Cerebellar nuclear complex (tissue), 1 donor: Measurements from ENCODE around the gene PGM5.
"Not testable (repeated sequence)": the region's sequence is repeated elsewhere in the genome, so short reads cannot be mapped to it uniquely, and the experiment has no call there.

ENCODE experiments used
- DNase-seq, 2 experiments: peaks; one replicate each; lab custom pipeline; 2025; lab: John Stamatoyannopoulos, UW

The PGM5 gene

DNA sequence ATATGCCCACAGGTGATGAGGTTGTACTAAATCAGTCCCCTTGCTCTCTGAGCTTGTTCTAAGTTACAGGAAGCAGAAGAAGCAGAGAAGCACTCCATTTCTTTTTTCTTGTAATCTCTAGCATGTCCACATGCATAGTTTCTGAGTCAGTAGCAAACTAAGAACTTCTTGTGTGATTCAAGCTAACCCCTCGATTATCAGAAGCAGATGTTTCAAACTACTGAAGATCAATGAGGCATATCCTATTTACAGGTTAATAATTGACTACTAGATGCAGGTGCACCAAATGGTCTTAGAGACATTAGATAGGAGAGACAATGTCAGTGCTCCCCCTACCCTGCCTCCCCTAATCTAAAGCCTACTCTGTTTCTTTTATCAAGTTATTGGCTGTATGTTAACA, 21.3 kb downstream of the PGM5 start:
- DNase-seq, result not testable (repeated sequence)

DNA sequence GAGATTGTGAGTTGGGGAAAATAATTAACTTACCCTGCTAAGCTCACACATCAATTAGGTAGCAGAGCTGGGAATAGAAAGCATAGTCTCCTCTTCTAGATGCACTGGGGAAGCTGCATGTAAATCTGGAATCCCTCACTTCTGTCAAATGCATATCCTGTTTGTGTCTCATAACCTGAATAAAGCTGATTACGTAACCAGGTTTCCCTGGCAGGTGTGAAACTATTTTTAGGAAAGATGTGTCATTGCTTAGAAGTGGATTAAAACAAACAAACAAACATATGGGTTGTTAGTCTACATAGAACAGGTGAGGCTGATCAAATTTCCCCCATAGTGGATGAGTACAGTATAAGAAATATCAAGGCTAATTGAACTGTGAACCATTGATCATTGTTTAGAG, 27.5 kb downstream of the PGM5 start:
- not testable (repeated sequence) for DNase-seq

DNA sequence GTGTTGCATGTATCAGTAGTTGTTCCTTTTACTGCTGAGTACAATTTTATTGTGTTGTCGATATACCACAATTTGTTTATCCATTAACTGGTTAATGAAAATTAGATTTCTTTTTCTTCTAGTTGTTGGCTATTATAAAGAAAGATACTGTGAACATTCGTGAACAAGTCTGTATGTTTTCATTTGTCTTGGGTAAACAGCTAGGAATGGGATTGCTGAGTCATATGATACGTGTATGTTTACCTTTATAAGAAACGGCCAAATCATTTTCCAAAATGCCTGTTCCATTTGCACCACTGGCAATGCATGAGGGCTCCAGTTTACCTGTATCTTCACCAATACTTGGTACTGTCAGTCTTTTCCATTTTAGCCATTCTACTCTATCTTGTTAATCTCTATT, 33.1 kb downstream of the PGM5 start:
- DNase-seq, result not testable (repeated sequence)

DNA sequence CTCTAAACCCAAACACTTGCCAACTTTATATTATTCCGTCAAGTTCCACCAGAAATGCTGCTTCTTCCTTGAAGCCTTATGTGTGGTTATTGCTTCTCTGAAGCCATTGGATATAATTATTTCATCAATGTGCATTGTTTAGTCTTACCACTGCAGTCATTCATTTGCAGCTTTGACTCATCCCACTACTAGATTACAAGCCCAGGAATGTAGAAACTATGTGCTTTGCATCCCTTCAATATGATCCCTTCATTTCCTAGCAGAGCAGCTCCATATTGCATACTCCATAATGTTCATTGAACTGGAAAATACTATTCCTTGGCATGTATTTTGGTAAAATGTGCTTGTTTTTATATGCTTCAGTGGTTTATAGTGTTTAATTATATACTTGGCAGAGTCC, 34.3 kb downstream of the PGM5 start:
- DNase-seq, result not testable (repeated sequence)

DNA sequence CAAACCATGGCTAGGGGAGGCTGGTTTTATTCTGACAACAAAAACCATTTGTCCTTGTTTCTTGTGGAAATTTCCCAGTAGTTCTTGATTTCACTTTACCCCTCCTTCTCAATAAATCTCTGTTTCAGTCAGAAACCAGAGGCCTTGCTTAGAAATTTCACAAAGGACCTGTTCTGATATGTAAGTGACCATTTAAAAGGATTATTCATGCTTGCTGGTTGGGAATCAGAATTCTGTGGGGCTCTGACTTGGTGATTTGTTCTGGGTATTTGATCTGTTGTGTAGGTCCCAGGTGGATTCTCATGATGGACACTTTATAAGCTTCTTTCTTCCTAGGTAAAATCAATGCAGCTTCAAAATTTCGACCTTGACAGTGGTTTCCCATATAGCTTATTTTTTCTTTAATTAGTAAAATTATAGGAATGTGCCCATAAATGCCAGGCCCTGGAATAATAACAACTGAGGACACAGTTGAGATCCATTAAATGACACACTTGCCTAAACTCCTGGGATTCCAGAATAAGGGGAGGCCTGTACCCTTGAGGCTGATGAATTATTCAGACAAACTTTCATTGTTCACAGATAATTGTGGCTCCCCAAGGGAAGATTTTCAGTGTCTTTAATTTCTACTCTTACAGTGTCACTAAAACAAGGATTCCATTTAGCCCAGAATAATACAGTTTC, 40.1 kb downstream of the PGM5 start:
- DNase-seq, result not testable (repeated sequence)

DNA sequence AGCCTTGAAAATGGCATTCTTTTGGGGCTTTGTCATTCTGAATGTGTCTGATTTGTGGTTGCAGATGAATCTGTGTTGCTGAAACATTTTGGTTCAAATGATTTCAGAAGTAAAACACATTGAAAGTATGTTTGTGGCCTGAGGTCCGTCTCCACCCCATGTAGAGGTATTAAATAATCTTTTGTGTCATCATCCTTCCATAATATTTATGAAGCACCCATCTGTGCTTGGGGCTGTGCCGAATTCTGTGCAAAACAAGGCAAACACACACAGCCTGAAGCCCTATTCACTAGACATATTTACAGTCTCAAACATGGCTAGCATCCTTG, 40.6 kb downstream of the PGM5 start:
- not testable (repeated sequence) for DNase-seq

DNA sequence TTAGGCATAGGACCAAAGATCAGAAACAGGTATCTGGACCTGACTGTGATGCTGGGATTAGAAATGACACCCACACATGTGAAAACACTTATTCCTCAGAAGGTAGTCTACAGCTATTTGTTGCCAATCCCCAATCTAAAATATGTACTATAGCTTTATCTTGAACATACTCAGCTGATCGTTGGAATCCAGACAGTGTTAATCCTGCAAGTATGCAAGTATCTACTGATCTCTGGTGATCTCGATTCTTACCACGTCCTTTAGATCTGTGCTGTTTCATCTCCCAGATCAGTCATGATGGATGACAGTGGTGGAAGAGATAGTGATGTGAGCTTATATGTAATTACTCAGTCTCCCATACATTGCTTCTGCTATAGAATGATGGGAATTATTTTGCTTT, 41.4 kb downstream of the PGM5 start:
- DNase-seq, result not testable (repeated sequence)

DNA sequence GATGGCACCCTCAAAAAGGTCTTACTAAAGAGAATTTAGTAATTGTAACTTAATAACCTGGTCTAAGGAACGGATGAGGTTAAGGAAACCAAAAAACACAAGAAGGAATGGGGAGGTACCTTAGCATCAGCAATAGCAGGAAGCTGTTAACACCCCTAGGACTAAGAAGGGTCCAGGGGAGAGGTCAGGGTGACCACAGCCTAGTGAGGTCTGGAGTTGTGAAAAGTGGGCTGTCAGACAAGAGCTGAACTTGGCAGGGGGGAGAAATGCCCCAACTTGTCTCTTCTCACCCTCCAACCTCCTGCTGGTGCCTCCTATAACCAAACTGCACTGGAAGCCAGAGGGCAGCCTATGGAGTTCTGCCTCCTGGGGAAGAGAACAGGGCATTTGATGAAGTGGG, 41.9 kb downstream of the PGM5 start:
- DNase-seq, result not testable (repeated sequence)

DNA sequence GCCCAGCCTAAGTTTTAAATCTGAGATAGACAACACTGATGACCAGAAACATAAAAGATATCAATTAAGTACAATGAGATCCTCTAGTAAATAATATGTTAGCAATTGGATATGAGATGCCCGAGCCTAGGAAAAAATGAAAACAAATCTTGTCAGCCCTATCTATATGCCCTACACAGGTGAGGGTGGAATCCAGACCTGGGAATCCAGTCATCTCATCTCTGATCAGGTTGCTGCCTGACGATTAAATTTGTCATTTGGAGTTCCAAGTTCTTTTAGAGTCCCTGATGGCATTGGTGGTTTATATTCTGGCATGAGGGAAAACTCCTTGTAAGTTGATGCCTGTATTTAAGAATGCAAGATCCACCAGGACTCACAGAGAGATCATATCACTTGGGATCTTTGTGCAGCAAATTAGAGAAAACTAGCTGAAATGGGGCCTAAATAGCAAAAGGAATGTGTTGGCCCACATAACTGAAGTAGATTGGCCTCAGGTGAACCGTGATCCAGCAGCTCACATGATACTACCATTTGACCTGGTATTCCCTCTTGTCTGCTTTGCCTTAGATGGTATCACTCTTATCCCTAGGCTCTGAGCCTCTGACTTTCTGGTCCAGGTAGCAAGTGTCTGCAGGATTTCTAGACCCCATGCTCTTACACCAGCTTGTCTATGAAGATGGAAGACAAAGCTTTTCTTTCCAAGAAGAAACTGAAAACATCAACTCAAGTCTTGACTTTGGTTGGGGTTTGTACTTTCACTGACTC, 48.2 kb downstream of the PGM5 start:
- DNase-seq, result not testable (repeated sequence)

DNA sequence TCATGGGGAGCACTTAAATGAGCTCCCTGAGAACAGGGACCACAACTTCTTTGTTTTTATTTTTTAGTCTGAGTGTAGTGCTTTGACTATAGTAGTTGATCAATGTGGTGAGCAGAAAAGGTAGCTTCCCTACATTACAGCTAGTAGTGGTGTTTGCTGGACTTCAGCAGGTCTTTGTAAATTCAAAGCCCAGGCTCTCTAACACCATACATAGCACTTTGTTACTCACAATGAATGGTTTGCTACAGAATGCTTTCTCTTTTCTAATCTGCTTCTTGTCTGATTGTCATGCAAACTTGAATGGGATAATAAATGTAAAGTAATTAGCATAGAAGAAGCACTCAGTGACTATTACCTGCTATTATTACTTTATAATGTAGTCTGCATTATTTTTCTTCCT, 55.5 kb downstream of the PGM5 start:
- not testable (repeated sequence) for DNase-seq

DNA sequence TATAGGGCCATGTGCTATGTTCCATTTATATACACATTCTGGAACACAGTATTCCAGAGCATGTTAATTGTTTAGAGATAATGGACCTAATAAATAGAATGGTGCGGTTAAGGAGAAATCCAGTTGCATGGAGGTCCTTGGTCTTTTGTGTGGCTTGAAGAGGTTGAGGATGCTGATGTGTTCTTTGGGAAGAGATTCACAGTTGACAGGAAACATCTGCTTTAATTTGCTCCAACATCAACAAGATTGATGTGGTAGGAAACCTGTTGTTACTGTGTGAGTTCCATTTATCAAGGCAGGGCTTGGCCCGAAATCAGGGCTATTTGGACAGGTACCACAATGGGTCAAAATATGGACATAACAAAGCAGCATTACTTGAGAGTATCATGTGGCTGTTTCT, 56.3 kb downstream of the PGM5 start:
- DNase-seq, result not testable (repeated sequence)

DNA sequence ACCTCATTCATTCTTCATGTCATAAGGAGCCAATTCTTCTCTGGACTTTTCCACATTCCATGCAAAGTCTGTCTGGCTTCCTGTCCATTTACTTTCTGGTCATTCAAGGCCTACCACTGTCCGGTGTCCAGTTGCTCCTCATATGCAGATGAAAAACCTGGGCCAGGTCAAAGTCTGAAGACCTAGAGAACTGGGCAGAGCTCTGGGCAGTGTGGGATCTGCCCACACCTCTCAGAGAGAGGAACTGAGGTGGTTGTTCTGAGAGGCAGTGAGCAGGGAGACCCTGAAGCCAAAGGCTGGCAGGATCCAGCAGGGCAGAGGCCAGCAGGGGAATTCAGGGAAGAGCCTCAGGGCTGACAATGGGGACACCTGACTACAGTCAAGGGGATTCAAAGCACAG, 58.7 kb downstream of the PGM5 start:
- not testable (repeated sequence) for DNase-seq

DNA sequence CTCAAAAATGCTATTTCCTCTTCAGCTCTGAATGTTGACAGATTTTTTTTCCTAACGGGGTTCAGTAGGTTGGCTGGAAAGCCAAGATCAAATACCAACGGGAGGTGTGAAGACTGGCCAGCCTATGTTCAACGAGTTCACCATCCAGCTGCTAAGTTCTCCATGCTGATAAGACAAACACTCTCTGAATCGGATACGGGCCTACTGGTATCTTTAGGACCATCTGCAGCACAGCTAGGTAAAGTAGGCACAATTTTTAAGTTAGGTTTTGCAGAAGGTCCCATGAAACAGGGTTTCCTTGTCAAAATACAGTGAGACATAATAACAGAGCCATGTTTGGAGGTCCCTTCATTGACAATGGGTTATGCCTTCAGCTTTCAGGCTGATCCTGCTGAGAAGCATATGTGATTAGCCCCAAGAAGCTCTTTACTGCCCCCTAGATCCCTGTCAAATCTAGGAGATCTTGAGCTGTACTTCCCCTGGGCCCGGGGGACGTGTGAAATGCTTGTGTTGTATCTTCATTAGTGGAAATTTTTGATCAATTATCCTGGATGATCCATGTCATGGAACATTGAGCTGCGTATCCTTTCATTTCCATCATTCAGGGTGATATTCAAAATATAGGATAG, 60.6 kb downstream of the PGM5 start:
- no peak for DNase-seq

DNA sequence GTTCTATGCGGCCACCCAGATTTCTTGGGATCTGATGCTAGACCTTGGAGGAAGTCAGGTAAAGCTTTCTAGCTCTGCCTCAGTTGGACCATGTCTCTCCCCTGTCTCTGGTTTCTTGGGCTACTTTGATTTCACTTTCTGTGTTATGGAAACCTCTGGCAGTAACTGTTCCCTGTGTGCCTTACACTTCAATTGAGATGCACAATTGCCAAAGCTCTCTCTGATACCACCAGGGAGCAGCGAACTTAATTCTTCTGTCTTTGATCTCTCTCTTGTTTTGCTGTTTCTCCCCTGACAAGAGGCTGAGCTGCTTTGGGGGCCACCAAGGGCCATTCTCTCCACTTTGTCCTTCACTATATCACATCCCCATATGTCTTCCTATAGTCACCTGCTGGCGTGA, 61.4 kb downstream of the PGM5 start:
- DNase-seq, result no peak

DNA sequence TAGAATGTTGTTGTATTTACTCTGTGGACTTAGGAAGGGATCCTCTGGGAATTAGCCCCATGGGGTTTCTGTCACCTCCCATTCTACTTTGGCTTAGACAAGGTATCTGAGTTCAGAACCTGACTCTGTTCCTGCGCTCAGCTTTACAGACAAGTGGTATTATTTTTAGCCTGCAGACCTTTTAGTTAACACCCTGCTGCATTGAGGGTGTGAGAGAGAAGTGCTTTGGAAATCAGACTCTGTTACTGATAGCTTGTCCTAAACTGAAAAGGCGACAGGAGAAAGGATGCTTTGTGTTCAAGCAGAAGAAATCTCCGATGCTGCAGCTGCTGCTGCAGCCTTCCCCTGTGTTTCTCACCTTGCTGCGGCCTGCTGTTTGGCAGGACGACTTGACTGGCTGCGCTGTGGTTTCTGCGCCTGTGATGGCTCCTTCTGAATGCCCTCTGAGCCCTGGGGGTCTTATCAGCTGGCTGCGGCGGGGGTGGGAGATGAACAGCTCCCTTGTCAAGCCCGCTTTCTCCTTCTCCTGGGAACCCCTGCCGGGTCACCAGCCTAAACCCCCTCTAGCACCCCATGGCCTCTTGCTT, 61.9 kb downstream of the PGM5 start:
- no peak for DNase-seq

DNA sequence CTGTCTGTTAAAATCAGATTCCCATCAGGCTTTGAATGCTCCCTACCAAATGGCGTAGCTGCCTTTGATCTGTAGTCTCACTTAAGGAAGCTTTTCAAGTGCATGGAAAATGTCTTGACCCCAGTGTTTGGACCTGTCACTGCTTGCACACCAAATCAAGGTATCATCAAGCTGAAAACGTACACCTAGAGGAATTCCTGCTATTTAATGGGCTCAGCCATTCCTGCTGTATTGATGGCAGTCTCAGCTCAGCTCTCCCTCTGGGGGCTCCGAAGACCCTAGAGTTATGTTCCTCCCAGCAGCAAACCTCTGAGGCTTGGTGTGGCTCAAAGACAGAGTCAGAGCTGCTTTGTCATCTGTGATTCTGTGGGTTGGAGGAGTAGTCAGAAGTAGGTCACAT, 63.5 kb downstream of the PGM5 start:
- no peak for DNase-seq

DNA sequence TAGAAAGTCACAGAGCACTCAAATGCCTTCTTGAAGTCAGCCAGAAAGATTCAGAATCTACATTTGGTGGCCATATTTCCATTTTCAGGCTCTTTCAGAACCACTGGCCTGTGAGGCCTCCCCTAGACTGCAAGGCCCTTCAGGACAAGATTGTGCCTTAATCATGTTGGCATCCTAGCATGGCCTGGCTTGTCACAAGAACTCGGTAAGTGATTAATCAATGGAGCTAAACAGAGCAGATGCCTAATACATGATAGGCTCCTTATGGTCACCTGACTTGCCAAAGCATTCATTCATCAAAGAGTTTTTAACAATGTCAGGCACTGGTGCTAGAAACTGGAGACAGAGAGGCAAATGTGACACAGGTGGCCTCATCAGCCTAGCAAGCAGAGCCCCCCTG, 70.3 kb downstream of the PGM5 start:
- no peak for DNase-seq

DNA sequence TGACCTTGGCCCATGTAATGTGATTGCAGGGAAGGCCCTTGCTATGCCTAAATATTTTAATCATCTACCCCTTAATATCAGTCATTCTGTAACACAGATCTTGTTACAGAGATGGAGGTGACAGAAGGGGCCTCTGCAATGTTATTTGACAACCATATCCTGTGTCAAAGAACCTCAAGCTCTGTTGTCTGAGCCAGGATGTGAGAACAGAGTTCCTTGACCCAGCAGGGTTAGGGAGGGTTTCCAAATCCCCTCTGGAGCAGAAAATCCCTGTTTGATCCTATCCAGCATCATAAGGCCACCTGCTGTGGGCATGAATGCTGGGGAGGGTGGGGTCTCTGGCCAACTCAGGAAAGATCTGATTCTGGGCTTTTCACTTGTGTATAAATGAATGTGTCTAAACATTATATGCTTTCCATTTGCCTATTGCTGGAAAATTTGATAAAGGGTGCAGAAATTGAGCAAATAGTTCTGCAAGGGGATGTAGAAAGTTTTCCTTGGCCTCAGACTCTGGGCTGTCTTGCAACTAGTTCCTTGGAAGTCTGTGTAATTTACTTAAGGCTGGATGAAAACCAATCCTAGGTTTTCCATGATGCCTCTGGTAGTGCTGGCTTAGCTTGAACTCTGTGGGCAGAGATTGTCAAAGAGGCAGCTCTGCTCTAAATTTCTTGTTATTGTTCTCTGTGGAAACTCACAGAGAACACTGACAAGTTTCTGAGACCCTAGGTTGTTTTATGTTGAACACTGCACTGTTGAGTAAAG, 71.0 kb downstream of the PGM5 start:
- no peak for DNase-seq

DNA sequence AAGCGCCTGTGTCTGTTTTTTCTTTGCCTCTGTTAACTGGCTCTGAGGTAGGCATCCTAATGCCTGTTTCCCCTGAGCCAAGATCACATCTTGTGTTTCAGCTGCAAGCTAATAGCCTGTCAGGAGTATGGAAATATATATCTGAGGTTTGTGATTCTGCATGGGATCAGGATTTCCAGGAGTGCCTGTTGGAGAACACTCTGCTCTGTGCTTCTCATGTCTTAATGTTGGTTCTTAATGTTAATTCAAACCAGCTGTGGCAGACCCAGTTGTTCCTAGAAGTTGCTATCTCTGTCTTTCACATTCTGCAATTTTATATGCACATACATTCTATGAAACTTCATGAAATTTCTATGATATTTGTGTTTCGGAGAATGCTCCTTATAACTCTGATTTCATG, 72.1 kb downstream of the PGM5 start:
- no peak for DNase-seq

DNA sequence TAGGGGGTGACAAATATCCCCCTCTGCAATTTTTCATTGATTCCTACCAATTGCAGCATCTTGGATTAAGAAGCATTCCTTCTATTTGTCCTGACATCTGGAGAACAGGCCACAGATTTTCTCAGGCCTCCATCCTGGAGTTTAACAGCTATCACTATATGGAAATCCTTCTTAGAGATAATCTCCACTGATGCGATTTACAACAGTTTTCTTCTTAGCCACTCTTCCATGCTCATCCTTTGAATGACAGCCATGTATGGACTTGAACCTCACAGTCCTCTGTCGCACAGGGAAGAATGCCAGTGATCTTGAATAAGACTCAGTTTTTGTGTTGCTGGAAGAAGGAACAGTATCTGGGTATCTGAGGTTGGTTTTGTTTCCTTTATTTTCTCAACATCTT, 73.2 kb downstream of the PGM5 start:
- no peak for DNase-seq

DNA sequence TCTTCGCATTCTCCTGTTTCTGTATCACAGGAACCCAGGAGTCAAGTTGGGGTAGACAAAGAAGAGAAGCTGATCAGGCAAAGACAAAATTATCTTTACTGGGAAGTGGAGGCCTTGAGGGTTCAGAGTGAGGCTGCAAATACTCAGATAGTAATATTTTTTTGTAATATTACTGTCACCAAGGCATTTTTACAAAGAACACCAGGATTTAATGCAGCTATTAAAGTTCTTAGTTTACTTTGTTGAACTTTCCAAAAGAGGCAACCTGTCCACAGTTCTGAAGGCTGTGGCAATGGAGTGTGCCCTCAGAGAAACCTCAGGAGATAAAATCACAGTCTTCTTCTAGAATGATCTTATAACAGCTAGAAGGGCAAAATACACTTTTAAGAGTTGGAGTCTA, 74.9 kb downstream of the PGM5 start:
- no peak for DNase-seq

DNA sequence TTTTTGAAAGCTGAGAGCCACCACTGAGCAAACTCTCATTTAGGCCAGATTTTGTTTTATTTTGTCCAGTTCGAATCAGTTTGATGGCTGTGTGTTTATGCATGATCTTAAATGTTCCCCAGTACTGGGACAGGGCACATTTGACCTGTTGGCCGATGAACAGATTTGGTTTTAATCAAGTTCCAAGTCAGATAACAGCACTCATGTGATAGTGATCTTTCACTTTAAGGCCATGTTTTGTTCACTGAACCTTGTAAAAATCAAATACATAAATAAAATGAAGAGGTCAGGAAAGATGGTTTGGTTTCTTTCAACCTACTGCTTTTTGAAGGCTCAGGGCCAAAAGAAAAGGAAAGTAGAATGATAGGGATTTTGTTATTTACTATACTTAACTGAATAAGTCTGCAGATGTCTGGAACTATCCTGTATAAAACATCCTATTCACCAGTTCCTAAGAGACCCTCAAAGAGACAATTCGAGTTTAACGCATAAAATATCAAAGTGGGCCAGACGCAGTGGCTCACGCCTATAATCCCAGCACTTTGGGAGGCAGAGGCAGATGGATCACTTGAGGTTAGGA, 77.2 kb downstream of the PGM5 start:
- no peak for DNase-seq
